Osteocyte (in vitro differentiated cells): ENCODE data around the gene EIF3M. TPM values are rescaled to one million over a fixed set of nuclear protein-coding genes. Genes with fewer than 3 reads are reported as not detected.
"Not testable (repeated sequence)": the region's sequence is repeated elsewhere in the genome, so short reads cannot be mapped to it uniquely, and the experiment has no call there.

Experiments used
- DNase-seq: peaks from one replicate; pipeline ENCODE4 v3.0.0; 2021; ENCODE audit warnings: mixed read lengths; ENCODE audit not compliant: unreplicated experiment; ENCODE audit errors: extremely low spot score
- H3K27ac Mint-ChIP-seq: one replicate; pipeline ENCODE4 v1.8.0; 2021; ENCODE audit warnings: mild to moderate bottlenecking, mixed read lengths; ENCODE audit not compliant: unreplicated experiment
- H3K27me3 Mint-ChIP-seq: one replicate; pipeline ENCODE4 v1.8.0; 2021; ENCODE audit warnings: mixed read lengths; ENCODE audit not compliant: unreplicated experiment
- H3K36me3 Mint-ChIP-seq: one replicate; pipeline ENCODE4 v1.8.0; 2021; ENCODE audit warnings: mixed read lengths; ENCODE audit not compliant: unreplicated experiment
- H3K4me1 Mint-ChIP-seq: one replicate; pipeline ENCODE4 v1.8.0; 2021; ENCODE audit warnings: mixed read lengths; ENCODE audit not compliant: unreplicated experiment
- H3K4me3 Mint-ChIP-seq: one replicate; pipeline ENCODE4 v1.8.0; 2021; ENCODE audit warnings: mild to moderate bottlenecking, moderate library complexity, mixed read lengths; ENCODE audit not compliant: unreplicated experiment
- H3K9me3 Mint-ChIP-seq: one replicate; pipeline ENCODE4 v1.8.0; 2021; ENCODE audit warnings: mixed read lengths; ENCODE audit not compliant: unreplicated experiment
- total RNA-seq: library from RNA; stranded (reverse); gene quantifications from 2 replicates; pipeline ENCODE4 v1.2.1, GENCODE V29; 2021
- TF ChIP-seq, protein P1 (sequence below): fragments of 200-600 bp; sonication (generic); IDR thresholded peaks from 2 replicates; pipeline ENCODE4 v1.5.0; 2021; ENCODE audit warnings: antibody characterized with exemption, mild to moderate bottlenecking, moderate library complexity

Gene EIF3M
- total RNA-seq, 1 donor from 2014 or later, result 227 TPM

DNA sequence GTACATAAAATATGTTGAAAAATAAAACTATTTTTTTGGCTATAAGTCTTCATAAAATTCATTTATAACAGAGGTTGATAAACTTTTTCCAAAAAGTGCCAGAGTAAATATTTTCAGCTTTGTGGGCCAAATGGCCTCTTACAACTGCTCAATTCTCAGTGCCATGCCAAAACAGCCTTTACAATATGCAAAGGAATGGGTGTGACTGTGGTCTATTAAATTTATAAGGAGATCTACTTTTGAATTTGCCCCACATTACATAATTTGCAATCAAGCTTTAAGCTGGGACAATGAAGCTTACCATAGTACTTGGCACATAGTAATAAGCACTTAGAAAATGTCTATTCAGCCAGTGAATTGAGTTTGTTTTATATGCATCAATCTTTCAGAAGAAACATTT, 22.6 kb downstream of the EIF3M start:
- TF ChIP-seq, protein P1, sequence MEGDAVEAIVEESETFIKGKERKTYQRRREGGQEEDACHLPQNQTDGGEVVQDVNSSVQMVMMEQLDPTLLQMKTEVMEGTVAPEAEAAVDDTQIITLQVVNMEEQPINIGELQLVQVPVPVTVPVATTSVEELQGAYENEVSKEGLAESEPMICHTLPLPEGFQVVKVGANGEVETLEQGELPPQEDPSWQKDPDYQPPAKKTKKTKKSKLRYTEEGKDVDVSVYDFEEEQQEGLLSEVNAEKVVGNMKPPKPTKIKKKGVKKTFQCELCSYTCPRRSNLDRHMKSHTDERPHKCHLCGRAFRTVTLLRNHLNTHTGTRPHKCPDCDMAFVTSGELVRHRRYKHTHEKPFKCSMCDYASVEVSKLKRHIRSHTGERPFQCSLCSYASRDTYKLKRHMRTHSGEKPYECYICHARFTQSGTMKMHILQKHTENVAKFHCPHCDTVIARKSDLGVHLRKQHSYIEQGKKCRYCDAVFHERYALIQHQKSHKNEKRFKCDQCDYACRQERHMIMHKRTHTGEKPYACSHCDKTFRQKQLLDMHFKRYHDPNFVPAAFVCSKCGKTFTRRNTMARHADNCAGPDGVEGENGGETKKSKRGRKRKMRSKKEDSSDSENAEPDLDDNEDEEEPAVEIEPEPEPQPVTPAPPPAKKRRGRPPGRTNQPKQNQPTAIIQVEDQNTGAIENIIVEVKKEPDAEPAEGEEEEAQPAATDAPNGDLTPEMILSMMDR, result no peak
- H3K4me1 Mint-ChIP-seq, result no peaks in the 10 kb centered on the region

DNA sequence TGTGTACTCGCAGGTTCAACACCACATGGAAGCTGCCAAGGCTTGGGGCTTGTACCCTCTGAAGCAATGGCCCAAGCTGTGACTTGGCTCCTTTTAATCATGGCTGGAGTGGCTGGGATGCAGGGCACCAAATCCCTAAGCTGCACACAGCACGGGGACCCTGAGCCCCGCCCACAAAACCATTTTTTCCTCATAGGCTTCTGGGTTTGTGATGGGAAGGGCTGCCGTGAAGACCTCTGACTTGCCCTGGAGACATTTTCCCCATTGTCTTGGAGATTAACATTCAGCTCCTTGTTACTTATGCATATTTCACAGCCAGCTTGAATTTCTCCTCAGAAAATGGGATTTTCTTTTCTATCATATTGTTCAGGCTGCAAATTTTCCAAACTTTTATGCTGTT, 25.2 kb downstream of the EIF3M start:
- not testable (repeated sequence) for DNase-seq, H3K4me3 Mint-ChIP-seq, H3K4me1 Mint-ChIP-seq, H3K27me3 Mint-ChIP-seq, H3K27ac Mint-ChIP-seq
- Mint-ChIP-seq H3K9me3 (peaks cover 18% of the 10 kb centered on the region), H3K36me3 (peaks cover 33% of the 10 kb centered on the region)

More for the DNA sequence above, 22.6 kb downstream of the EIF3M start:
- no peak for DNase-seq
- H3K27ac Mint-ChIP-seq, result no peak overlapping the region
- H3K4me3 Mint-ChIP-seq, result no peak overlapping the region
- no peaks in the 10 kb centered on the region for H3K27me3 Mint-ChIP-seq
- H3K9me3 Mint-ChIP-seq, result peaks cover 18% of the 10 kb centered on the region
- H3K36me3 Mint-ChIP-seq, result peaks cover 46% of the 10 kb centered on the region

DNA sequence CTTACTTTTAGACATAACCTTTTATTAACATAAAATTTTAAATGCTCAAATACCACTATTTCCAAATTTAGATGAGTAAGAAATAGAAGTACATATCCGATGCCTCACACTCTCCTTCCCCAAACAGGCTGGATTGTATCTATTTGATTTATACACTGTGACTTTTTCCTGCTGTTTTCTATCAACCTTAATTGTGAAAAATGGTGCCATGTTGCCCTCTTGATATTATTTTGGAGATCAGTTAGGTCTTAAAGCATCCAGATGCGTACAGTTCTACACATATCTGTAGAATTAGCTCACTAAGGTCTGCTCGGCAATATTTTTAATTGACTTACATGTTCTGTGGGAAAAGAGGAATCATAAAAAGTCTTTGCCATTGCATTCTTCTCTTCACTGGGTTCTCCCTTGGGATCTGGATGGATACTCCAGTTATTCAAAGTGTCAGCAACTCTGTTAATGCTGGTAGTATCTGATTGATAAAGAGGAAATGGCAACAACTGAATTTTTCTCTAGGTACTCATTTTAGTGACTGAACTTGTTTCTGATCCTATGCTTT, 27.2 kb downstream of the EIF3M start:
- Mint-ChIP-seq H3K9me3 (peaks cover 18% of the 10 kb centered on the region), H3K36me3 (peaks cover 21% of the 10 kb centered on the region), H3K4me3 (no peak overlapping the region), H3K27me3 (peaks cover 3% of the 10 kb centered on the region), H3K27ac (no peak overlapping the region), H3K4me1 (no peaks in the 10 kb centered on the region)
- DNase-seq, result no peak
- TF ChIP-seq, protein P1, result no peak

DNA sequence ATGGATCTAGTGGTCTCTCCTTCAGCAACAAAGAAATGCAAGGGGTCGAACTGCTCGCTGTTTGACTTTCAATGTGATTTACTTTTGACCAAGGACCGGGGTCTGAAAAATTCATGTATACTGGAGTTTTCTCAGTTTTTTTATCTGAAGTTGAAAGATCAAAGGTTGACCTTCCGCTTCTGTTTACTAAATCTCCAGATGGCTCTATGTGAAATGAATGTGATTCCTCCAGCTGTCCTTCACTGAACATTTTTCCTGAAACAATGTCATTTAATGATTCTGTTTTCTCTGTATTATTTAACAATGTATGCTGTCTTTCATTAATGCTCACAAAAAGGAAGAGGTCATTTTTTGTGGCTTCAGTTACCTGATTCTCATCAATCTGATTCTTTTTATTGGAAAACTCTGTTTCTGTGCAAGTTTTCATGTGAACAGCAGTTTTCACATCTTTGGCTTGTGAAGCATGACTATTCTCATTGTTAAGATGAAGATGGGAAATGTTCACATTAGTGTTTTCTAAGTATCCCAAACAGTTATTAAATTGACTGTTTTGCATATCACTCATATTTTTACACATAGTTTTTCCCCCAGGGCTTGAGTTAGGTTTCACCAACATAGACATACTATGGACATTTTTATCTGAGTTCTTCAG, 30.0 kb downstream of the EIF3M start:
- H3K27ac Mint-ChIP-seq, result no peak overlapping the region
- peaks cover 7% of the 10 kb centered on the region for H3K36me3 Mint-ChIP-seq
- peaks cover 3% of the 10 kb centered on the region for H3K27me3 Mint-ChIP-seq
- TF ChIP-seq, protein P1, result no peak
- H3K9me3 Mint-ChIP-seq, result peaks cover 9% of the 10 kb centered on the region
- H3K4me1 Mint-ChIP-seq, result no peaks in the 10 kb centered on the region
- no peak for DNase-seq
- no peak overlapping the region for H3K4me3 Mint-ChIP-seq

DNA sequence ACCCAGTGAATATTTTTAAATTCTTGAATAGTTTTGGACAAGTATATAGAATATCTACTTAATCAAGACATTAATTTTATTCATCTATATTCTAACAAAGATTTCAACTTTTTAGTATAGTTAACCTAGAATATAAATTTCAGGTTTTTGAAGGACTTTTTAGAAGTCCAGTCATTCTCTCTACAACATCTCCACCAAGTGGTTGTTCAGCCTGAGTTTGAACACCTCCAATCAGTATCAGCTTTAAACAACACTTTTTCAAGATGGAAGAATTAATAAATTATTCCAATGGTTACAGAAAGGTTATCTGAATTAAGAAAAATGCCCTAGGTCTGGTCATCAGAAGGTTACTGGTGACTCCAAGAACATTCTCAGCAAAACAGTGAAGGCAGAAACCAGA, 31.8 kb downstream of the EIF3M start:
- Mint-ChIP-seq H3K36me3 (no peaks in the 10 kb centered on the region), H3K27me3 (peaks cover 3% of the 10 kb centered on the region), H3K4me3 (no peak overlapping the region), H3K9me3 (peaks cover 4% of the 10 kb centered on the region), H3K27ac (no peak overlapping the region), H3K4me1 (no peaks in the 10 kb centered on the region)
- no peak for DNase-seq
- TF ChIP-seq, protein P1, result peak; percentile 19
